Choroid plexus epithelial cell (primary cell): ENCODE measurements around the gene F12.
A peak's percentile ranks its signal among the peaks of the same experiment; 100 is the strongest.

ENCODE experiments used
- DNase-seq: peaks from one replicate; pipeline ENCODE4 v3.0.0-alpha.2; 2010; ENCODE audit warnings: low read depth
- H3K4me3 ChIP-seq: 2 replicates; pipeline ENCODE4 v1.5.1; 2011; ENCODE audit warnings: low read depth, mild to moderate bottlenecking, control low read depth, low read length, moderate library complexity
- CTCF ChIP-seq: conservative IDR thresholded peaks from 2 replicates; pipeline ENCODE4 v1.5.1; 2011; ENCODE audit warnings: low read depth, mild to moderate bottlenecking, control low read depth, inconsistent platforms, low read length, moderate library complexity

Gene F12

GRCh38 chr5:177367323-177367848 is 42.0 kb downstream of the F12 start:
- TF ChIP-seq CTCF, result peak; percentile 24
- DNase-seq, result no peak
- peak overlapping the region; percentile 60 for H3K4me3 ChIP-seq

GRCh38 chr5:177366528-177367322 is 42.6 kb downstream of the F12 start:
- DNase-seq, result peak; percentile 86
- H3K4me3 ChIP-seq, result peak overlapping the region; percentile 60
- TF ChIP-seq CTCF, result no peak

- no peak for TF ChIP-seq CTCF
- H3K4me3 ChIP-seq, result no peak overlapping the region
- DNase-seq, result no peak
Observed at GRCh38 chr5:177365845-177366527, 43.4 kb downstream of the F12 start.

DNA sequence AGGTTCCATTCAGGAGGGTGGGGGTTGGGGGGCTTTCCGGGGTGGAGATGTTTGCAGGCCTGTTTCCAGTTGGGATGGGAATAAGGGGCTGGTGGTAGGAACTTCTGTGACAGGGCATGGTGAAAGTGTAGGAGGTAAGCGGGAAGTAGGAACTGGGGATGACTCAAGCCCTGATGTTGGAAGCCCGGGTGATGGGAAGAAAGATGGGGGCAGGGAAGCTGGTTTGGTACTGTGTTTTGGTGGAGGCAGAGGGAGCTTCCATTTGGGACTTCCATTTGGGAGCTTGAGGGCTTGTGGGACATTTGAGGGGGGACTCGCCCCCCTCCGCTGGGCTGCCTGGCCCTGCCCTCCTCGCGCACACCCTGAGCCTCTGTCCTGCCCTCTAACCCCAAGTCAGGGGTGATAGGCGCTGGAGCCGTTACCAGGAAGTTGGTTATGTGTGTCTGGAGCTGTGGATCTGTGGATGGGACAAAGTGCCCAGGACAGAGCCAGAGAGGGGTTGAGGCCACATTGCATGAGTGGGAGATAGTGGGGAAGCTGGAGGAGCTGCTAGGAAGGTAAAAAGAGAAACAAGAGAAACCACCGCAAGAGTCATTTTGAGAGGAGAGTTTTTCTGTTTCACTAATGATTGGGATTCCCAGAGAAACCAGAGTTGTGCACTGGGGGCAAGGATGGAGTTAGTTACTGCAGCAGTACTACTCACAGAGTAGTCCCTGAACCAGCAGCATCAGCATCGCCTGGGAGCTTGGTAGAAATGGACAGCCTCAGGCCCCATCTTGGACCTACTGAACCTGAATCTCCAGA is 45.0 kb downstream of the F12 start:
- DNase-seq, result no peak
- TF ChIP-seq CTCF, result no peak
- H3K4me3 ChIP-seq, result no peak overlapping the region

DNA sequence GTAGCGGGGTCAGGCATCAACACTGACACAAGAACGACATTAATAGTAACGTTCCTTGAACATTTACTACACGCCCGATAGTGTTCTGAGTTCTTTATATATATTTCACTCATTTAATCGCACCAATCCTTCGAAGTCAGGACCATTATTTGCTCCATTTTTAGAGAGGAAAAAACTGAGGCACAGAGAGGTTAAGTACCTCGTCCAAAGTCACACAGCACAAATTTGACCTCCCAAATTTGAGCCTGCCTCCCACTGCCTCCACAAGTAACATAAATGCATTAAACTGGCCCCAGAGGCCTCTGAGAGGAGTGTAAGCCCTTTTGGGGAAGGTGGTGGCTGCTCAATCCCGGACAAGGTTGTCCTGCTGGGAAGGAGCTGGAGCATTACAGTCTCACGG is 45.8 kb downstream of the F12 start:
- no peak for DNase-seq
- H3K4me3 ChIP-seq, result no peak overlapping the region
- TF ChIP-seq CTCF, result no peak

- DNase-seq, result no peak
- H3K4me3 ChIP-seq, result peak overlapping the region; percentile 56
- TF ChIP-seq CTCF, result no peak
Observed at GRCh38 chr5:177362610-177363507, 46.5 kb downstream of the F12 start.
